T1000 (cell line): ENCODE results near the gene ETV3L.
A peak's percentile ranks its signal among the peaks of the same experiment; 100 is the strongest.

Experiments
- DNase-seq: peaks from one replicate; lab custom pipeline; 2025; ENCODE audit warnings: mixed read lengths; lab: John Stamatoyannopoulos, UW

The ETV3L gene

DNA sequence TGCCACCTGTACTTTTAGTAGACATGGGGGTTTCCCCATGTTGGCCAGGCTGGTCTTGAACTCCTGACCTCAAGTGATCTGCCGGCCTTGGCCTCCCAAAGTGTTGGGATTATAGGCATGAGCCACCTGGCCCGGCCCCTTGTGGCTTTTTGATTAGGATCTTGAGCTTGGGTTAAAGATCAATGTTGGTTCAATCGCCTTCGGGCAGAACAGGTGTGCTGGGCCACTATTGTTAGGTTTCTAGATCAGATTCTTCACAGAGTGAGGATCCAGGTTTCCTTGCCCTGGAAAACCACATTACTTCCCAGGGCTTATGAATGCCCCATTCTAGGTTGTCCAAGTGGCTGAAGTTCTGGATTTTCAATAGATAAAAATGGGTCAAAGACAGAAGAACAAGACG lies 32.5 kb upstream of the ETV3L start:
- no peak for DNase-seq

DNA sequence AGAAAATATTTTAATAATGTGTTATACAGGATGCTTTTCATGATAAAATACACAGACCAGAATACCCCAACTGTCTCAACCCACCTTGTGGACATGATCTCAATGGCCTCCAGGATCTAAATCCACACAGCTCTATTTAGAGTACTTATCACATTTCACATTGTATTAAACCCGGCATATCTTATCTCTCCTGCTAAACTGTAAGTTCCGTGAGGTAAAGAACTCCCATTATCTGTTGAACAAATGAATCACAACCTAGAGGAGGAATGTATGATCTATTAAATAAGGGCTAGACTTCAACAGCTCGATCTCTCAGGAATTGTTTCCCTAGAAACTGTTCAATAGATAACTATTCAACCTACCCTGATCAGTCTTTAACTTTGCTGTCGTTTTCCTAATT lies 31.7 kb upstream of the ETV3L start:
- no peak for DNase-seq

GRCh38 chr1:157124855-157125254 lies 25.2 kb upstream of the ETV3L start:
- DNase-seq, result no peak

DNA sequence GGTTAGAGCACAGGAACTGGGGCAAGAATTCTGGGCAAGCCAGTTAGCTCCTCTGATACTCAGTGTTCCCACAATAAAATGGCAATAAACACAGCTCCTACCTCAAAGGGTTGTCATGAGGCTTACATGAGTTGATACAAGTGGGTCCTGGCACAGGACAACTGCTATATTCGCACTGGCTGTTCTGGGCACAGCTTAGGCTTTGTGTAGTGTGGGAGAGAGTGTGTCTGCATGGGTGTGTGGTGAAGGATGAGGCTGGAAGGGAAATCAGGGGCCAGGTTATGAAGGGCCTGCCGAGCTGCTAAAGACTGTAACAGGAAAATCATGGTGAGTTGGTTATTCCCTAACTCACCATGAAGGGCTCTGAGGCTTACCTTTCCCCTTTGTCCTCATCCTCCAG lies 19.8 kb upstream of the ETV3L start:
- no peak for DNase-seq

- DNase-seq, result no peak
These were observed 19.4 kb upstream of the ETV3L start for GRCh38 chr1:157119008-157119407.

GRCh38 chr1:157117527-157118057 lies 18.0 kb upstream of the ETV3L start:
- DNase-seq, result no peak

- DNase-seq, result no peak
These were observed 17.1 kb upstream of the ETV3L start for GRCh38 chr1:157116737-157117103.

DNA sequence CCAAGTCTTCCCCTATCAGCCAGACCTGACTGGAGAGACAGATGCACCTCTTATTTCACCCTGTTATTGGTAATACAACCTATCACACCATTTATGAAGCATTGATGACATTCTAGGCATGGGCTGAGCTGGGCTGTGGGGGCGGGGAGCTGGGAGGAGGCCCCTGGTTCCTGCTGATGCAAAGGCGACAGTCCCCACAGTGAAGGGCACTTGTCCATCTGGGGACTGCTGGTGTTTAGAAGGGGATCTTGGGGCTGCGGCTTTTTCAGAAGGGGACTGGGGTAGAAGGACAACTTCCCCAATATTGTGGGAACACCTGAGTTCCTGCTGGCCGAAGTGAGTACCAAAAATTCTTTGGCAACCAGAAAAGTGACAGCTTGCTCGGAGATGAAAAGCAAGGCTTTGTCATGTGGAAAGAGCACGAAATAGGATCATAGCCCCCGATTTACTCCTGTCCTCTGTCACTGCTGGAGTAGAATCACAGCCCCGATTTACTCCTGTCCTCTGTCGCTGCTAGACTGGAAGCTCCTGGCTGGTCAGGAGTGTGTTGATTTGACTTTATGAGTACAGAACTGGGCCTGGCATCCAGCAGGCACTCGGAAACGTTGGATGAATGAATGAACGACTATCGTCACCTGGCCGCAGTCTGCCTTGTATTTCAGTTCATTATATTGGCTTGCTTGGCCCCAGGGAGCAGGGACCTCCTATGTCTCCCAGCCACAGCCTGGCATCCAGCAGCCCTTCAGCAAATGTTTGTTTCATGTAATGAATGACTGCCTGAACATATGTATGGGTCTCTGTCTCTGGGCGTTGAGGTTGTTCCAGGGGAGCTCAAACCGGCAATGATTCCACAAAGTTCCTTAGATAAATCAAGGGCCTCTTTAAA lies 16.5 kb upstream of the ETV3L start:
- no peak for DNase-seq

GRCh38 chr1:157115429-157115838 lies 15.8 kb upstream of the ETV3L start:
- no peak for DNase-seq

GRCh38 chr1:157114183-157115121 lies 14.8 kb upstream of the ETV3L start:
- no peak for DNase-seq

DNA sequence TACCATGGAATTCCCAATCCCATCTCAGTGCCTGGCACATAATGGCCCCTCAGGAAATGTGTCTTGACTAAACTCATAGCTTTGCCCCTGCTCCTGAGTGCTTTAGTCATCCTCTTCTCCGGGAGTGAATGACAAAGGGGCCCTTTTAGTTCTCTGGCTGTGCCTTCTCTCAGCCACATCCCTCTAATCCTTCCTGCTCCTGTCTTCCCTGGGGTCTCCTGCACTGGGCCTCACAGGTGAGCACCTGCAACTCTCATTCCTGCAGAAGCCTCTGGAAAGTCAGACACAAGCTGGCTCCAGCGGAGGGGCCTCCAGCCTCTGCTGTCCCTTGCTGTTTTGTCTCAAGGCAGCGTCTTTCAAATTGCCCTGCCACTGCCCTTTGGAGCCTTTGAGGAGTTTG lies 14.0 kb upstream of the ETV3L start:
- DNase-seq, result no peak

GRCh38 chr1:157113106-157113505 lies 13.5 kb upstream of the ETV3L start:
- no peak for DNase-seq

GRCh38 chr1:157112186-157112867 lies 12.7 kb upstream of the ETV3L start:
- no peak for DNase-seq

DNA sequence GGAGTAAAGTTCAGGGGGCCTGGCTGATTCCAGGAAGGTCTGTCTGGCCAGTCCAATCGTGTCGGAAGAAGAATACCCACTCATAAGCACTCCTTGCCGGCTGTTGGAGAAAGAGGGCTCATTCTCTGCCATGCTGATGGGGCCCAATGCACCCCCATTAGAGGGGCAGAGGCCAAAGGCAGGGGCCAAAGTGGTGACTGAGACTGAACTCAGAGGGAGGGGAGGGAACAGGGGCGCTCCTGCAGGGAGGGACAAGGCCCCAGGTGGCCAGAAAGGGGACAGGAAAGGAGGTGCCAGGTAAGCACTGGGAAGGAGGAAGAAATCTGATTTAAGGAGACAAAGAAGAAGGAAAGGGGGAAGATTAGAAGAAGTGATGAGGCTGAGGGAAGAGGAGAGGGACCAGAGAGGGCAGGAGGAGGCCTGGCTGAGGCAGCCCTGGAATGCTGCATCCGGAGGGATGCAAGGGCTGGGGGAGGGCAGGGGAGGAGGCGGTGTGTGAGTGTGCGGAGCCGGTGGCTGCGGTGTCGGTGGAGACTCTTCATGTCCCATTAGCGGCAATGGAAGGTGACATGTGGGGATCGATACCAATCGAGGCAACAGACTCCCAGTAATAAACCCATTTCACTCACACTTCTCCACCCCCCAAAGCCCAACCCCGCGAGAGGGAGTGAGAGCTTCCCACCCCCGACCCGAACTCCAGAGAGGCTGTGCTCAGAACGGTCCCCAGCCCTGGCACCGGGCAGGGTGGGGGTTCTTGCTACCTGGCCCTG lies 12.0 kb upstream of the ETV3L start:
- no peak for DNase-seq

GRCh38 chr1:157110686-157111085 lies 11.1 kb upstream of the ETV3L start:
- no peak for DNase-seq

DNA sequence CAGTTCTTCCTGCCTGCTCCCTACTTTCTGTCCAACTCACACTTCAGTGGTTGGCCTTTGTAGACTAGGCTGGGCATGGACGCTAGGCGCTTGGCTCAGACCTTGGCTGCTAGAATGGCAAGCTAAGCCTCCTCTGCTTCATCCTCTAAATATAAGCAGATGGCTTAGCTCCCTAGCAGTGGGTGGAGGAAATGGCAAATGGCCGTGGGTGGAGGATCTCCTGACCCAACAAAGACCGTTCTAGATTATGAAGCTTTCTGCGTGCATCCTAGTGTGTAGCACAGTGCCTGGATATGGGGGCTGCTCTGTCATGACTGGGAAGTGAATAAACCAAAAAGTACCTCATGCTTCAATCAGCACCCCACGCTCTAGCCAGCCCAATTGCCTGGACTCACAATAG lies 10.4 kb upstream of the ETV3L start:
- no peak for DNase-seq

- no peak for DNase-seq
These were observed 8.8 kb upstream of the ETV3L start for GRCh38 chr1:157108448-157108847.

DNA sequence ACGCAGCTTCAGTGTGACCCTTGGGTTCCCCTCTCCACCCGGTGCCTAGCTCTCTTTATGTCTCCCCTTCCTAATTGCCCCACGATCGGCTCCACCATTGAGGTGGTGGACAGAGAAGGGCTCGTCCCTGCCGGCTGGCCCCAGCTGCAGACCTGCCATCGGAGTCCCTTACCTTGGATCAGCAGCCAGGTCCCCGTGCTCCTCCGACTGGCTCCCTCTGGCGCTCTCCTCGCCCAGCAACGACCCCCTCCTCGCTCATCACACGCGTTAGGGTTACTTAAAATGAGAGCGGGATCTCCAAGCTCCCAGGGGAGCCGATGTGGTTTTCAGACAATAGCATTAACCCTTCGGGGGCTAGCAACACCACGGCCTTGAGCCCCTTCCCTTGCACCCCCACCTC lies 8.1 kb upstream of the ETV3L start:
- no peak for DNase-seq

DNA sequence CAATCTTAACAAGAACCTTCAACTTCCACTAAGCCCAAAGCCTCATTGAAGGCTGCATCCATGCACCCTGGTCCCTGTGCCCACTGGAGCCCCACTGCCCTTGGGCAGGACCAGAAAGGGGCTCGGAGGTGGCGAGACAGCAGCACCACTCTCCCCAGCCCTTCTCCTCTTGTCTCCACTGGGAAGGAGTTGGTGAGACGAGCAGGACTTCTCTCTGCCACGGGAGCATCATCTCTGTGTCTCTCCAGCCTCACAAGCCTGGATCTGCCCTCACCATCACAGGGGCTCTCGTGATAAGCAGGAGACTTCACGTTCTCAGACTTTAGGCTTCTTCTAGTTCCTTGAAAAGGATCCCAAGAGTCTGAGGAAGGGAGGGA lies 7.2 kb upstream of the ETV3L start:
- DNase-seq, result no peak

GRCh38 chr1:157105988-157106812 lies 6.6 kb upstream of the ETV3L start:
- peak; percentile 54 for DNase-seq
